K562 (cell line): ENCODE data around the gene CMBL. TPM values are rescaled to one million over a fixed set of nuclear protein-coding genes. Genes with fewer than 3 reads are reported as not detected.

ENCODE experiments used
- ARID2 ChIP-seq: fragments of 450-650 bp; IDR thresholded peaks from 2 replicates; pipeline ENCODE4 v1.6.1; 2017; ENCODE audit warnings: antibody characterized with exemption, mild to moderate bottlenecking
- C11orf30 ChIP-seq: fragments of 450-650 bp; IDR thresholded peaks from 2 replicates; pipeline ENCODE4 v1.6.1; 2016; ENCODE audit warnings: low read depth, mild to moderate bottlenecking
- CREB3L1 ChIP-seq: fragments of 450-650 bp; IDR thresholded peaks from 2 replicates; pipeline ENCODE4 v1.6.1; 2014; ENCODE audit warnings: low read depth, mild to moderate bottlenecking, moderate library complexity, borderline replicate concordance
- HIVEP1 ChIP-seq: fragments of 250-450 bp; sonication (Bioruptor Pico); IDR thresholded peaks from 2 replicates; pipeline ENCODE4 v1.4.0; 2020; ENCODE audit warnings: mild to moderate bottlenecking
- JUND ChIP-seq, 2 experiments: IDR thresholded peaks; 2 replicates in 1 of 2; 3 replicates in 1 of 2; pipeline ENCODE4 v1.6.1; 2011; ENCODE audit warnings: borderline replicate concordance in 2 of 2, low read depth in 2 of 2, low read length in 2 of 2, improper control_type of control experiment in 1 of 2, missing biosample characterization in 1 of 2, missing genetic modification characterization in 1 of 2, missing genetic modification reagents in 1 of 2
- LEF1 ChIP-seq: fragments of 450-650 bp; IDR thresholded peaks from 2 replicates; pipeline ENCODE4 v1.6.1; 2016; ENCODE audit warnings: mild to moderate bottlenecking
- NFE2 ChIP-seq: IDR thresholded peaks from 2 replicates; pipeline ENCODE4 v1.6.1; 2014; ENCODE audit warnings: antibody characterized with exemption, low read depth
- NR2C1 ChIP-seq, 2 experiments: fragments of 450-650 bp; IDR thresholded peaks; 2 replicates each; pipeline ENCODE4 v1.6.1; 2017; ENCODE audit warnings: mild to moderate bottlenecking in 2 of 2, antibody characterized with exemption in 1 of 2, inconsistent platforms in 1 of 2, missing compliant biosample characterization in 1 of 2, missing genetic modification characterization in 1 of 2
- SRF ChIP-seq, 2 experiments: fragments of 250-450, 450-650 bp in 1 of 2; sonication (Bioruptor Pico) in 1 of 2; sonication (generic) in 1 of 2; formaldehyde crosslinking; IDR thresholded peaks; 2 replicates each; pipeline versions ENCODE4 v1.5.0 to v1.5.1; 2020 to 2022; ENCODE audit warnings: mild to moderate bottlenecking in 1 of 2, missing genetic modification reagents in 1 of 2
- TAL1 ChIP-seq: fragments of 450-650 bp; IDR thresholded peaks from 2 replicates; pipeline ENCODE4 v1.6.1; 2016; ENCODE audit warnings: mild to moderate bottlenecking
- YY1 ChIP-seq, 3 experiments: IDR thresholded peaks; 2 replicates each; pipeline ENCODE4 v1.6.1; 2011; ENCODE audit warnings: low read length in 2 of 3, mild to moderate bottlenecking in 2 of 3, moderate library complexity in 2 of 3, borderline replicate concordance in 1 of 3, control low read depth in 1 of 3, low read depth in 1 of 3; ENCODE audit not compliant: insufficient read depth in 3 of 3, insufficient replicate concordance in 2 of 3, control insufficient read depth in 1 of 3, insufficient read length in 1 of 3; ENCODE audit errors: extremely low read depth in 1 of 3
- ZBED1 ChIP-seq: IDR thresholded peaks from 2 replicates; pipeline ENCODE4 v1.6.1; 2014
- ZNF3 ChIP-seq: fragments of 250-450 bp; sonication (Bioruptor Pico); IDR thresholded peaks from 2 replicates; pipeline ENCODE4 v1.5.0; 2021; ENCODE audit warnings: mild to moderate bottlenecking, moderate library complexity
- ZNF592 ChIP-seq: fragments of 450-650 bp; IDR thresholded peaks from 2 replicates; pipeline ENCODE4 v1.6.1; 2017; ENCODE audit warnings: antibody characterized with exemption, mild to moderate bottlenecking
- ZZZ3 ChIP-seq: fragments of 450-650 bp; IDR thresholded peaks from 2 replicates; pipeline ENCODE4 v1.6.1; 2016; ENCODE audit warnings: antibody characterized with exemption, mild to moderate bottlenecking, moderate library complexity
- polyA plus RNA-seq, 8 experiments: library from polyadenylated mRNA; depleted of rRNA in 4 of 8; stranded (reverse) in 5 of 8; unstranded in 3 of 8; fragments of >200 nt; fragmentation: Nextera tagmentation in 2 of 8; fragmentation: Illumina TruSeq in 1 of 8; extraction: Ambion mirVana in 2 of 8; extraction: Trizol in 1 of 8; gene quantifications; 2 replicates each; pipeline versions ENCODE4 v1.2.1 to v1.2.3, GENCODE V29; 2011 to 2014; ENCODE audit warnings: inconsistent platforms in 1 of 8, missing spikeins in 1 of 8
- total RNA-seq, 7 experiments: library from RNA; depleted of rRNA in 6 of 7; stranded (reverse); fragments of >200 nt in 6 of 7; fragmentation: Illumina TruSeq in 2 of 7; extraction: Trizol in 2 of 7; gene quantifications; 2 replicates each; pipeline versions ENCODE4 v1.2.1 to v1.2.3, GENCODE V29; 2011 to 2021; ENCODE audit warnings: low replicate concordance in 1 of 7
- TF ChIP-seq, protein P1 (sequence below): sonication (generic); formaldehyde crosslinking; IDR thresholded peaks from 2 replicates; pipeline ENCODE4 v1.8.0; 2023; ENCODE audit warnings: mild to moderate bottlenecking, missing genetic modification reagents

CMBL gene
- total and polyA plus RNA-seq, 9 of the 15 experiments (the other 6 are each of a cell fraction or from before 2014, with no cell fraction given), result 22.6 to 192 (median 71.1) TPM

GRCh38 chr5:10308844-10309243 is 1.1 kb upstream of the CMBL start (continued):
- TF ChIP-seq YY1 (IDR thresholded peaks at IDR 0.05; ENCODE audit: borderline replicate concordance in 1 of 3, control insufficient read depth in 1 of 3, extremely low read depth in 1 of 3, insufficient read depth in 3 of 3, insufficient read length in 1 of 3, insufficient replicate concordance in 2 of 3, low read depth in 1 of 3, low read length in 2 of 3) (peak in 1 of 3 experiments; percentile 17), ZBED1 (no peak), HIVEP1 (no peak), ZZZ3 (no peak), TAL1 (no peak), ZNF592 (peak; percentile 69), LEF1 (no peak), SRF (CRISPR knock-in tag; IDR thresholded peaks at IDR 0.05) (0 out of 4 replicates have a peak, but pooled peaks of 1 of the 2 experiments have one; percentile 29), JUND (IDR thresholded peaks at IDR 0.05; ENCODE audit: borderline replicate concordance, low read depth, low read length) (peak; percentile 36; the same call in 1 of the 2 replicates), JUND (tag; IDR thresholded peaks at IDR 0.05; ENCODE audit: borderline replicate concordance, low read depth, low read length) (no peak; the same call in 2 of the 3 replicates), NFE2 (peak; percentile 12; the same call in 1 of the 2 replicates), ARID2 (no peak), C11orf30 (no peak), ZNF3 (CRISPR knock-in tag) (no peak), NR2C1 (IDR thresholded peaks at IDR 0.05) (no peak), NR2C1 (tag; IDR thresholded peaks at IDR 0.05) (no peak), CREB3L1 (no peak)
- TF ChIP-seq, protein P1, sequence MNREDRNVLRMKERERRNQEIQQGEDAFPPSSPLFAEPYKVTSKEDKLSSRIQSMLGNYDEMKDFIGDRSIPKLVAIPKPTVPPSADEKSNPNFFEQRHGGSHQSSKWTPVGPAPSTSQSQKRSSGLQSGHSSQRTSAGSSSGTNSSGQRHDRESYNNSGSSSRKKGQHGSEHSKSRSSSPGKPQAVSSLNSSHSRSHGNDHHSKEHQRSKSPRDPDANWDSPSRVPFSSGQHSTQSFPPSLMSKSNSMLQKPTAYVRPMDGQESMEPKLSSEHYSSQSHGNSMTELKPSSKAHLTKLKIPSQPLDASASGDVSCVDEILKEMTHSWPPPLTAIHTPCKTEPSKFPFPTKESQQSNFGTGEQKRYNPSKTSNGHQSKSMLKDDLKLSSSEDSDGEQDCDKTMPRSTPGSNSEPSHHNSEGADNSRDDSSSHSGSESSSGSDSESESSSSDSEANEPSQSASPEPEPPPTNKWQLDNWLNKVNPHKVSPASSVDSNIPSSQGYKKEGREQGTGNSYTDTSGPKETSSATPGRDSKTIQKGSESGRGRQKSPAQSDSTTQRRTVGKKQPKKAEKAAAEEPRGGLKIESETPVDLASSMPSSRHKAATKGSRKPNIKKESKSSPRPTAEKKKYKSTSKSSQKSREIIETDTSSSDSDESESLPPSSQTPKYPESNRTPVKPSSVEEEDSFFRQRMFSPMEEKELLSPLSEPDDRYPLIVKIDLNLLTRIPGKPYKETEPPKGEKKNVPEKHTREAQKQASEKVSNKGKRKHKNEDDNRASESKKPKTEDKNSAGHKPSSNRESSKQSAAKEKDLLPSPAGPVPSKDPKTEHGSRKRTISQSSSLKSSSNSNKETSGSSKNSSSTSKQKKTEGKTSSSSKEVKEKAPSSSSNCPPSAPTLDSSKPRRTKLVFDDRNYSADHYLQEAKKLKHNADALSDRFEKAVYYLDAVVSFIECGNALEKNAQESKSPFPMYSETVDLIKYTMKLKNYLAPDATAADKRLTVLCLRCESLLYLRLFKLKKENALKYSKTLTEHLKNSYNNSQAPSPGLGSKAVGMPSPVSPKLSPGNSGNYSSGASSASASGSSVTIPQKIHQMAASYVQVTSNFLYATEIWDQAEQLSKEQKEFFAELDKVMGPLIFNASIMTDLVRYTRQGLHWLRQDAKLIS (CRISPR knock-in tag), result no peak
